NCI-H2029 (cell line): ENCODE data around the gene LTB4R.

Source experiments
- DNase-seq: peaks from one replicate; lab custom pipeline; 2025; lab: John Stamatoyannopoulos, UW

LTB4R gene

GRCh38 chr14:24279301-24280186 lies 31.8 kb upstream of the LTB4R start:
- no peak for DNase-seq

- DNase-seq = no peak
Observed at GRCh38 chr14:24280797-24281460, 30.4 kb upstream of the LTB4R start.

DNA sequence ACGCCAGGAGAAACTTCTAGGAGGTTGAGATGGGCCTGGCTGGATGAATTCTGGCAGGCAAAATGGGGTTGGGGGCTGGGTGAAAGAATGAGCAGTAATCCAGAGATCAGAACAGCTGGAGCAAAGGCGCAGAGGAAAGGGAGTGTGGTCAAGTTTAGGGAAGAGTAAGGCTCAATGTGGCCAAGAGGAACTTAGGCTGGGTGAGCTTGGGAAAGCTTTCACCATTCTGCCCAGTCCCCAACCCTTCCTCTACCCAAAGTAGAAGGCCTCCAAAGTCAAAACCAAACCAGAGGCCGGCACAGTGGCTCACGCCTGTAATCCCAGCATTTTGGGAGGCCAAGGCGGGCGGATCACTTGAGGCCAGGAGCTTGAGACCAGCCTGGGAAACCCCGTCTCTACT lies 29.7 kb upstream of the LTB4R start:
- DNase-seq = no peak

DNA sequence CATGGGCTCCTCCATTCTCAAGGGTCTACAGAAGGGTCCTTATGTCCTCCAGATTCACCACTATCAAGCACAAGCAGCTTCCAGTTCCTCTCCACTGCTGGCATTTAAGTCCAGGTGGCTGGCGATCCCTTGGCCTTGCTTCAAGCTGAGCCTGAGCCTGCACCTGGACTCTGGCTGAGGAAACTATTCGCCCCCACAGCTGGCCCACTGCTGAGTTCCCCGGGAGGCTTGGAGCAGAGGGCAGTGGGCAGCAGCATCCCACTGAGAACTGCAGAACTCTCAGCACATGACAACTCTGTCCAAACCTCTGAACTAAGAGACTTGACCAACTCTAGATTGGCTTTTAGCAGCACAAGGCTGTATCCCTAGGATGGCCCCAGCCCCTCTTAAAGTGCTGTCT lies 28.6 kb upstream of the LTB4R start:
- no peak for DNase-seq

DNA sequence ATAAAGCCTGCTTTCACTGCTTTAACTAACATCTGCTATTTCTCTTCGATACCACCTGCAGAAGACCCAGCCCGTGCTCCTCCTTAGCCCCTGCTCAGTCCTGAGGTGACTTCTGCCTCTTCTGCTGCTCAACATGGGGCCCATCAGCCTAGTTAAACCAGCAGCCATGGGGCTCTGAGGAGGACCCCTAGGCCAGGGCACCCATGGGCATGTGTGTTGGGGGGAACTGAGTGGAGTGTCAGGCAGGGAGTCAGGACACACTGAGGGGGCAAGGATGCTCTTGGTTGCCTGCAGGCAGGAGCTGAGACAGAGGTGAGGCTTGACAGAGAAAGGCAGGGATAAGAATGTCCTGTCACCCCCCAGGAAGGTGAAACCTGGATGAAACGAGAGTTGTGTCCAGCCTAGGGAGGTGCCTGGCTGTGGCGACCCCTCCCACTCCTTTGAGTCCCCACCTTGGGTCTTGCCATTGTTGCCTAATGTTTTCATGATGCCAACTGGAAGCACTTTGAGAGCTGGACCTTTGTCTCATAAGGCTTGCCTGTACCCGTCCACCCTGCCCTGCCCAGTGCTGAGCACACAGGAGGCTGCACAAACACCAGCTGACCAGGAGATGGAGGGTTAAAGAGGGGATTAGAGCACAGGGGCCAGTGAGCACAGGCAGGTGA lies 27.4 kb upstream of the LTB4R start:
- DNase-seq = no peak

GRCh38 chr14:24284501-24285035 lies 26.7 kb upstream of the LTB4R start:
- no peak for DNase-seq

GRCh38 chr14:24285351-24285750 lies 26.0 kb upstream of the LTB4R start:
- DNase-seq = no peak

GRCh38 chr14:24286996-24287395 lies 24.3 kb upstream of the LTB4R start:
- no peak for DNase-seq

DNA sequence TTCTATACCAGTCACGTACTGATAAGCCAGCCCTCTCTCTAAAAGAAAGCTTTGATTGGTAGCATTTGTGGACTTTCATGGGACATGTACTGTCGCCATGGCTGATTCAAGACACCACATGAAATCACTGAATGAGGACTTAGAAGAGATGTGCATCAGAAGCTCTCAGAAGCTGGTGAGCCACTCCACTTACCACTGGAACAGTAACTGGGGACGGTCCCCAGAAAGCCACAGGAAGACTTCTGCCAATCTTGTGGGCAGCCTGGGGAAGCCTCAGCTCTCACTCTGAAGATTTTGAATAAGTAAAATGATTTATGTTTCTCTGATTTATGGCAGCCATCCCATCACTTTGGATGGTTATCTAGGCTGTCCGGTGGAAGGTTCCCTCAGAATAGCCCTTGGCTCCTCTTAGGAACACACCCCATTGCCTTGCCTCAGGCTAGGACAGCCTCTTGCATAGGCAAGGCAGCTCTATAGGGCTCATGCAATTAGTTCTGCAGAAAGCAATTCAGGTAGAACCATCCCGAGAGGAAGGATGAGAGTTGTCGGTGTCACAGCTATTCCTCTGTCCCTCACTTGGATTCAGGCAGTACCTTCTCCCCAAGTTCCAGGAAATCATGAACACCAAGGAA lies 21.5 kb upstream of the LTB4R start:
- DNase-seq = no peak

- no peak for DNase-seq
Observed at GRCh38 chr14:24290746-24291145, 20.6 kb upstream of the LTB4R start.

DNA sequence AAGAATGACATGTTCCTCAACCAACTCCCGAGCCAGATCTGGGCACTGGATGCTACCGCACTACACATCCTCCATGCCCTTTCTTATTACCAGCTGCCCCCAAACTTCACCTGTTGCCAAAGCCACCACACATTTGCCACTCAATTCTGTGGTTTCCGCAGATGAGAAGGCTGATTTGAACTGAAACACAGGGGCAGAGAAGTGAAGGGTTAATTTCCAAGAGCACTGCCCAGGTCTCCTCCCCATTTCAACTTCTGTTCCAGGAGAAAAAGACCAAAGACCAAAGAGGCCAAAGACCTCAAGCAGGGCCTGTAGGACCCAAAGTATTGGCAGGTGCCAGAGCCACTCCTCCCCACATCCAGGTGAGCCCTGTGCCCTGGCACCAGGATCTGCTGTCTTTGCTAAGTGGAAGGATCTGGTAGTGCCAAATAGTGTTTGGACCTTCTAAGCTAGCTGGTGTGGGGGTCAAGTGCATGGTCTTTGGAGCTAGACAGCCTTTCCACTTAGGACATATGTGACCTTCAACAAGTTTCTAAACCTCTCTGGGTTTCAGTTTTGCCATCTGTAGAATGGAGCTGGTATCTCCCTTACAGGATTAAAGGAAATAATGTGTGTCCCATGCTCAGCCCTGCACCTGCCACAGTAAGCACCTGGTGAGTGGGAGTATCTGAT lies 19.7 kb upstream of the LTB4R start:
- DNase-seq = no peak

GRCh38 chr14:24292118-24292807 lies 19.0 kb upstream of the LTB4R start:
- DNase-seq = no peak

DNA sequence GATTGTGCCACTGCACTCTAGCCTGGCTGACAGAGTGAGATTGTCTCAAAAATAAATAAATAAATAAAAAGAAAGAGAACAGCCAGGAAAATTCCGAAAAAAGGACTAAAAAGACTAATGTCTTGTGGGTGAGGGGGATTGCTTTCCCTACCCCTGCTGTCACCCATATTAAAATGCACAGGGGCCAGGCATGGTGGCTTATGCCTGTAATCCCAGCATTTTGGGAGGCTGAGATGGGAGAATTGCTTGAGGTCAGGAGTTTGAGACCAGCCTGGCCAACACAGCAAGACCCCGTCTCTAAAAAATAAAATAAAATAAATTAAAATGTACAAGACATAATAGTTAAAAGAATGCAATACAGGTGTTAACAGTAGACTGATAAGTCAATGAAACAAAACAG lies 17.8 kb upstream of the LTB4R start:
- no peak for DNase-seq

GRCh38 chr14:24296341-24297157 lies 14.8 kb upstream of the LTB4R start:
- peak; percentile 23 for DNase-seq

DNA sequence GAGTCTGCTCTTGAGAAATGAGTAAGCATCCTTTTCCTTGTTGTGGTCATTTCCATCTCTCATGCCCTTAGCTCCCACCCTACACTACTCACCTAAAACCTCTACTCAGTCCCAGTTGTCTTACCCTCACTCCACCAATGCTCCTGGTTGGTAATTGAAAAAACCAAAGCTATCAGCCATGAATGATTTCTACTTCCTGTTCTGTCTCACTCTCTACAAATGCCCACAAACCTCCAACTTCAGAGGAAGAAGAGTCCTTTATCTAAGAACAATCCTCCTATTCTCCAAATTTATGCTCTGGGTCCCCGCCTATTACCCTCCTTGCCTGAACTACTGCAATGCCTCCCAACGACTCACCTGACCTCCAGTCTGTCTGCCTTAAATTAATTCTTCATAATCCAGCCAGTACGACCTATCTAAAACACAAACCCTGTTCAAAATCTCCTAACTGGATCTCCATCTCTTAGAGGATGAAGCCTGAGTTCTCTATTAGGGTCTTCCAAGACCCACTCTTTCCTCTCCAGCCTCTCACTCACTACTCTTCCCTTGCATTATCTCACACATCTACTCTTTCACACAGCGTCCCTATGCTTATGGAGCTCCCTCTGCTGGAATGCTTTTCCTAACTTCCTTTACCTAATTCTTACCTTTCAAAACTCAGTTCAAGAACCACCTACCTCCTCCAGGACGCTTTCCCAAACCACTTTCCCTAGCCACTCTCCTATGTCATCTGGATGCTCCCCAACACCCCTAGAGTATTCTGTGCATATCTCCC lies 13.9 kb upstream of the LTB4R start:
- no peak for DNase-seq

- no peak for DNase-seq
Observed at GRCh38 chr14:24298892-24299254, 12.4 kb upstream of the LTB4R start.

DNA sequence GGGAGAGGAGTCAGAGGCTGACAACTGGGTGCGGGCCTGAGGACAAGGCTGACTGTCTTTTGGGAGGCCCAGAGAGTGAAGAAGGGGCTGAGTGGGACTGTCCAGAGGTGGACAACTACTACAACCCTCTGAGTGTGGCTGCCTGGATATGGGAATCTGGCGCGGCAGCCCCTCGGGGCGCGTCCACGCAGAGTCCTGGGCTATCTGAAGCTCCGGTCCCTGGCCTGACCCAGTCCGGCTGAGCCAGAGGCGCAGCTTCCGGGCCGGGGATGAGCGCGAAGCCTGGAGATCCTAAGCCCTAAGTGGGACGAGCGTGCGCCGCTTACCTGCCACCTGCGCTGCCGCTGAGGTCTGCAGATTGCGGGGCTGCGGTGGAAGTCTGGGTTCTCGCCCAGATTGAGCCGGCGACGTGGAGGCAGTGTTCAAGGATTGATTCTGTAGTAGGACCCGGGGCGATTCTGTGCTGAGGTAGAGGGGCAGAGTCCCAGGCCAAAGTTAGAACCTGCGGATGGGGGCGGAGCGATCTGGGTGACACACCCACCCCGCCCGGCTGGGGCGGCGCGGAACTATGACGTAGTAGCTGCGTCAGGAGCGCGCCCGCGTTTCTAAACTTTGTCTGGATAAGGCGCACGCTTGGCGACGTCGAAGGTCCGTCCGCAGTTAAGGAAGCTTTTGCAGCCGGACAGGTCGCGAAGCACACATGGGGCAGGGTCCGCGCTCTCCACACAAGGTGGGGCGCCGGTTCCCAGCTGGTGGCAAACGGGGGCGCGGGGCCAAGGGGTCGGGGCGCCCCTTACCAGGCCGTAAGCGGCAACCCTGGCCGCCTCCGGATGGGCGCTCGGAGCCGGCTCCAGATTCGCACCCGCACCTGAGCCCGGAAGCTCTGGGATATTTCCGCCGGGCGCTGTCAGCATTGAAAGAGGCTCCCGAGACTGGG lies 11.8 kb upstream of the LTB4R start, which contains the start of the genes DHRS1 and NOP9:
TSS of gene DHRS1 (minus strand) at position 526 of the 937 bp plus-strand sequence. CDS start 674 bp downstream, outside the sequence.
TSS of gene NOP9 (plus strand) at position 596 of the 937 bp plus-strand sequence. CDS start at position 701, 105 bp downstream.
- peak; percentile 78 for DNase-seq
